IMR-90 (cell line): ENCODE results near the gene EFCAB8. TPM values are rescaled to one million over a fixed set of nuclear protein-coding genes. Genes with fewer than 3 reads are reported as not detected.

Experiments used
- ATAC-seq: fragments of 200-7000 bp; cut with Tn5 transposase; 2 replicates; pipeline ENCODE4 v1.9.1; 2020; ENCODE audit warnings: low read depth, mild to moderate bottlenecking, moderate library complexity
- BruUV-seq: library from RNA; stranded (reverse); fragments of 400-500 nt; replicated peaks from 2 replicates; lab custom pipeline; 2021; lab: Mats Ljungman, UMichigan
- CTCF ChIA-PET: fragments of 300-600 bp; formaldehyde crosslinking; extraction: SDS; loops from one replicate; lab custom pipeline; 2021; ENCODE audit warnings: antibody characterized with exemption; lab: Yijun Ruan, JAX
- POLR2A ChIA-PET: fragments of 300-600 bp; sonication (Branson Sonifier 250); formaldehyde crosslinking; loops from one replicate; lab custom pipeline; 2022; ENCODE audit warnings: antibody characterized with exemption; ENCODE audit not compliant: unreplicated experiment; lab: Charles Lee
- DNase-seq: peaks from one replicate; pipeline ENCODE4 v3.0.0; 2013
- H2AFZ ChIP-seq: replicated peaks from 2 replicates; pipeline ENCODE3; 2013; ENCODE audit warnings: low read length, mild to moderate bottlenecking; ENCODE audit not compliant: poor library complexity
- H2AK5ac ChIP-seq: 2 replicates; pipeline ENCODE4 v1.6.1; 2013; ENCODE audit warnings: low read depth, low read length, inconsistent platforms
- H2AK9ac ChIP-seq: replicated peaks from 2 replicates; pipeline ENCODE3; 2013; ENCODE audit warnings: mild to moderate bottlenecking, low read depth, low read length, moderate library complexity; ENCODE audit not compliant: poor library complexity
- H2BK120ac ChIP-seq: 2 replicates; pipeline ENCODE4 v1.6.1; 2013; ENCODE audit warnings: low read depth, low read length, inconsistent platforms
- H2BK15ac ChIP-seq: 3 replicates; pipeline ENCODE4 v1.6.1; 2013; ENCODE audit warnings: low read depth, low read length, inconsistent platforms
- H2BK20ac ChIP-seq: 2 replicates; pipeline ENCODE4 v1.6.1; 2013; ENCODE audit warnings: low read depth, mild to moderate bottlenecking, inconsistent platforms, low read length, moderate library complexity
- H2BK5ac ChIP-seq: 2 replicates; pipeline ENCODE4 v1.6.1; 2013; ENCODE audit warnings: mild to moderate bottlenecking, low read depth, low read length, inconsistent platforms; ENCODE audit not compliant: poor library complexity, severe bottlenecking
- H3K14ac ChIP-seq: replicated peaks from 2 replicates; pipeline ENCODE4 v1.6.1; 2013; ENCODE audit warnings: low read depth, low read length, inconsistent platforms
- H3K18ac ChIP-seq: 2 replicates; pipeline ENCODE4 v1.6.1; 2013; ENCODE audit warnings: low read depth, low read length, control low read depth
- H3K23ac ChIP-seq: 2 replicates; pipeline ENCODE4 v1.6.1; 2013; ENCODE audit warnings: low read depth, low read length, inconsistent platforms
- H3K27ac ChIP-seq: 2 replicates; pipeline ENCODE4 v1.5.1; 2013; ENCODE audit warnings: mild to moderate bottlenecking, control low read depth, low read length; ENCODE audit not compliant: insufficient read depth
- H3K27me3 ChIP-seq: 2 replicates; pipeline ENCODE4 v1.6.1; 2013; ENCODE audit warnings: low read length; ENCODE audit not compliant: control insufficient read depth, insufficient read depth
- H3K36me3 ChIP-seq: 2 replicates; pipeline ENCODE4 v1.6.1; 2013; ENCODE audit warnings: low read length, mixed read lengths; ENCODE audit not compliant: control insufficient read depth, insufficient read depth
- H3K4ac ChIP-seq: 2 replicates; pipeline ENCODE4 v1.6.1; 2013; ENCODE audit warnings: low read depth, low read length, inconsistent platforms
- H3K4me1 ChIP-seq: 2 replicates; pipeline ENCODE4 v1.6.1; 2013; ENCODE audit warnings: low read length, mixed read lengths; ENCODE audit not compliant: control insufficient read depth, insufficient read depth
- H3K4me2 ChIP-seq: 2 replicates; pipeline ENCODE4 v1.6.1; 2013; ENCODE audit warnings: low read depth, mild to moderate bottlenecking, control low read depth, low read length, moderate library complexity
- H3K4me3 ChIP-seq: 2 replicates; pipeline ENCODE4 v1.5.1; 2013; ENCODE audit warnings: low read depth, mild to moderate bottlenecking, control low read depth, low read length, moderate library complexity; ENCODE audit not compliant: insufficient read depth
- H3K56ac ChIP-seq: 2 replicates; pipeline ENCODE4 v1.6.1; 2013; ENCODE audit warnings: low read length, inconsistent platforms; ENCODE audit not compliant: insufficient read depth; ENCODE audit errors: extremely low read depth
- H3K79me1 ChIP-seq, 2 experiments: 2 replicates each; pipeline ENCODE4 v1.6.1; 2013; ENCODE audit warnings: low read length in 2 of 2, inconsistent platforms in 1 of 2, low read depth in 1 of 2
- H3K9ac ChIP-seq: 2 replicates; pipeline ENCODE4 v1.6.1; 2013; ENCODE audit warnings: low read depth, low read length, control low read depth
- H3K9me1 ChIP-seq: 2 replicates; pipeline ENCODE4 v1.6.1; 2013; ENCODE audit warnings: low read length, inconsistent platforms; ENCODE audit not compliant: insufficient read depth
- H3K9me3 ChIP-seq: 2 replicates; pipeline ENCODE4 v1.6.1; 2013; ENCODE audit warnings: low read length; ENCODE audit not compliant: control insufficient read depth, insufficient read depth
- H4K20me1 ChIP-seq: 2 replicates; pipeline ENCODE4 v1.6.1; 2013; ENCODE audit warnings: low read length, inconsistent platforms; ENCODE audit not compliant: insufficient read depth
- H4K5ac ChIP-seq: 2 replicates; pipeline ENCODE4 v1.6.1; 2013; ENCODE audit warnings: mild to moderate bottlenecking, low read depth, low read length, control low read depth
- H4K8ac ChIP-seq, 2 experiments: 2 replicates each; pipeline ENCODE4 v1.6.1; 2013; ENCODE audit warnings: low read depth in 2 of 2, low read length in 2 of 2, control low read depth in 1 of 2, inconsistent platforms in 1 of 2
- H4K91ac ChIP-seq: 2 replicates; pipeline ENCODE4 v1.6.1; 2013; ENCODE audit warnings: low read depth, low read length, inconsistent platforms; ENCODE audit not compliant: insufficient read depth
- BHLHE40 ChIP-seq: fragments of 150-350 bp; IDR thresholded peaks from 2 replicates; pipeline ENCODE4 v1.6.1; 2016; ENCODE audit warnings: mild to moderate bottlenecking, low read depth, low read length
- CEBPB ChIP-seq: IDR thresholded peaks from 2 replicates; pipeline ENCODE4 v1.6.1; 2012; ENCODE audit warnings: low read depth, low read length, improper control_type of control experiment
- CHD1 ChIP-seq: IDR thresholded peaks from 2 replicates; pipeline ENCODE4 v1.6.1; 2012; ENCODE audit warnings: low read depth, low read length, improper control_type of control experiment
- CTCF ChIP-seq: conservative IDR thresholded peaks from 2 replicates; pipeline ENCODE4 v1.5.1; 2012; ENCODE audit warnings: mild to moderate bottlenecking, low read depth, low read length, improper control_type of control experiment
- FOS ChIP-seq: fragments of 150-350 bp; IDR thresholded peaks from 2 replicates; pipeline ENCODE4 v1.6.1; 2016; ENCODE audit warnings: low read depth, low read length
- MAFK ChIP-seq: IDR thresholded peaks from 2 replicates; pipeline ENCODE4 v1.6.1; 2012; ENCODE audit warnings: low read depth, low read length, improper control_type of control experiment
- MAZ ChIP-seq: IDR thresholded peaks from 2 replicates; pipeline ENCODE4 v1.6.1; 2012; ENCODE audit warnings: low read depth, mild to moderate bottlenecking, low read length, improper control_type of control experiment, moderate library complexity, borderline replicate concordance
- MXI1 ChIP-seq: IDR thresholded peaks from 2 replicates; pipeline ENCODE4 v1.6.1; 2012; ENCODE audit warnings: low read depth, mild to moderate bottlenecking, low read length, moderate library complexity, borderline replicate concordance
- NFE2L2 ChIP-seq: fragments of 150-350 bp; IDR thresholded peaks from 2 replicates; pipeline ENCODE4 v1.6.1; 2016; ENCODE audit warnings: low read depth, mild to moderate bottlenecking, low read length
- POLR2A ChIP-seq: IDR thresholded peaks from 2 replicates; pipeline ENCODE4 v1.6.1; 2012; ENCODE audit warnings: mild to moderate bottlenecking, low read depth, low read length
- RAD21 ChIP-seq: IDR thresholded peaks from 2 replicates; pipeline ENCODE4 v1.6.1; 2012; ENCODE audit warnings: low read length, improper control_type of control experiment
- RCOR1 ChIP-seq: IDR thresholded peaks from 2 replicates; pipeline ENCODE4 v1.6.1; 2012; ENCODE audit warnings: mild to moderate bottlenecking, low read length, improper control_type of control experiment; ENCODE audit not compliant: insufficient replicate concordance
- RFX5 ChIP-seq: IDR thresholded peaks from 2 replicates; pipeline ENCODE4 v1.8.0; 2012; ENCODE audit warnings: low read depth, mild to moderate bottlenecking, low read length, moderate library complexity
- SMC3 ChIP-seq: fragments of 150-350 bp; IDR thresholded peaks from 2 replicates; pipeline ENCODE4 v1.6.1; 2016; ENCODE audit warnings: low read depth, mild to moderate bottlenecking, antibody characterized with exemption, low read length, moderate library complexity
- USF2 ChIP-seq: fragments of 150-350 bp; IDR thresholded peaks from 2 replicates; pipeline ENCODE4 v1.6.1; 2017; ENCODE audit warnings: mild to moderate bottlenecking, antibody characterized with exemption, low read length, low read depth
- WGBS, 2 experiments: methylation state at CpG; one replicate each; pipeline versions ENCODE4 v1.1.5 to v1.1.7; 2013; ENCODE audit warnings: missing lambda C conversion rate in 2 of 2; ENCODE audit not compliant: insufficient read length in 1 of 2; ENCODE audit errors: extremely low coverage in 2 of 2; 5-methylcytosine and 5-hydroxymethylcytosine counted together
- dilution Hi-C: fragments of 300-500 bp; cut with HindIII; formaldehyde crosslinking; loops from one replicate; pipeline ENCODE4 v1.14.3; 2018; ENCODE audit warnings: low sequenced_read_pairs; ENCODE audit not compliant: unreplicated experiment
- in situ Hi-C: fragments of 300-500 bp; cut with MboI; formaldehyde crosslinking; loops from 3 replicates; pipeline ENCODE4 v1.14.3; 2019; ENCODE audit warnings: low sequenced_read_pairs, inconsistent platforms, mixed read lengths
- intact Hi-C: fragments of 100-400 bp; cut with micrococcal nuclease; formaldehyde crosslinking; loops from 2 replicates; pipeline ENCODE4 v1.10.0; 2022
- polyA plus RNA-seq, 3 experiments: library from polyadenylated mRNA; depleted of rRNA; stranded (reverse); fragments of >200 nt; gene quantifications; 2 replicates each; pipeline ENCODE4 v1.2.3, GENCODE V29; 2012; ENCODE audit warnings: low replicate concordance in 1 of 3
- total RNA-seq: library from RNA; depleted of rRNA; stranded (reverse); fragments of >200 nt; gene quantifications from 2 replicates; pipeline ENCODE4 v1.2.3, GENCODE V29; 2012

Gene EFCAB8
- total and polyA plus RNA-seq, 2 of the 4 experiments (the other 2 are of a cell fraction): not detected

- no peak overlapping the region for H2AK5ac ChIP-seq
- BruUV-seq: no TSS peak
- no peak overlapping the region for H2BK5ac ChIP-seq
- H2BK120ac ChIP-seq: no peak overlapping the region
- H3K14ac ChIP-seq: no peak overlapping the region
- no peak overlapping the region for H3K18ac ChIP-seq
- no peak overlapping the region for H4K5ac ChIP-seq
- no peak overlapping the region for H3K4ac ChIP-seq
- no peak overlapping the region for H2AFZ ChIP-seq
- H2BK15ac ChIP-seq: no peak overlapping the region
- 100% methylated on average over 3 of the region's 8 CpGs; no CpG with 5 or more reads in 1 of the 2 experiments for WGBS, 2 experiments
- peaks cover 45 to 90% of the 10 kb centered on the region in 2 experiments for H3K79me1 ChIP-seq
- peaks cover 45% of the 10 kb centered on the region for H3K36me3 ChIP-seq
- H3K9me3 ChIP-seq: no peaks in the 10 kb centered on the region
- intact Hi-C loops: no loop called here
- H3K4me1 ChIP-seq: peaks cover 3% of the 10 kb centered on the region; the same call in 1 of the 2 replicates
- CTCF ChIA-PET: interaction anchor here (0.7 kb wide), 1 partner anchor 165 kb away, joined by 9 read pairs; the partner anchor contains the start of gene BPIFB2
- TF ChIP-seq RAD21: no peak
- no peak for TF ChIP-seq CEBPB
- no peak for TF ChIP-seq BHLHE40
- no peak for TF ChIP-seq SMC3
- no peak for TF ChIP-seq CTCF
- no peak for TF ChIP-seq NFE2L2
- no peak for TF ChIP-seq RFX5
- TF ChIP-seq USF2: no peak
- no peak for TF ChIP-seq MAZ
- no peak for TF ChIP-seq MXI1
- TF ChIP-seq MAFK: no peak
- no peak for TF ChIP-seq CHD1
- no peak for TF ChIP-seq RCOR1
- no peak for TF ChIP-seq FOS
- TF ChIP-seq POLR2A: no peak
- dilution Hi-C loops: no loop called here
- in situ Hi-C loops: no loop called here
- no peak overlapping the region for H3K56ac ChIP-seq
- no peaks in the 10 kb centered on the region for H3K27me3 ChIP-seq
- no peak for ATAC-seq
- no peak overlapping the region for H3K4me3 ChIP-seq
- peaks cover 8% of the 10 kb centered on the region; the same call in 1 of the 2 replicates for H3K9me1 ChIP-seq
- H4K8ac ChIP-seq: no peak overlapping the region
- no peak overlapping the region for H3K9ac ChIP-seq
- H3K4me2 ChIP-seq: no peak overlapping the region
- DNase-seq: no peak
- H3K27ac ChIP-seq: no peak overlapping the region
- H2BK20ac ChIP-seq: no peak overlapping the region
- no peak overlapping the region for H2AK9ac ChIP-seq
- peaks cover 58% of the 10 kb centered on the region for H4K20me1 ChIP-seq
- POLR2A ChIA-PET: no interaction called here
- H4K91ac ChIP-seq: no peak overlapping the region
- no peak overlapping the region for H3K23ac ChIP-seq
These were observed 15.8 kb upstream of the EFCAB8 start for GRCh38 chr20:32842688-32843524.
